ENCODE results near the gene CD248.
"Not testable (repeated sequence)": the region's sequence is repeated elsewhere in the genome, so short reads cannot be mapped to it uniquely, and the experiment has no call there.

CD248 gene

DNA sequence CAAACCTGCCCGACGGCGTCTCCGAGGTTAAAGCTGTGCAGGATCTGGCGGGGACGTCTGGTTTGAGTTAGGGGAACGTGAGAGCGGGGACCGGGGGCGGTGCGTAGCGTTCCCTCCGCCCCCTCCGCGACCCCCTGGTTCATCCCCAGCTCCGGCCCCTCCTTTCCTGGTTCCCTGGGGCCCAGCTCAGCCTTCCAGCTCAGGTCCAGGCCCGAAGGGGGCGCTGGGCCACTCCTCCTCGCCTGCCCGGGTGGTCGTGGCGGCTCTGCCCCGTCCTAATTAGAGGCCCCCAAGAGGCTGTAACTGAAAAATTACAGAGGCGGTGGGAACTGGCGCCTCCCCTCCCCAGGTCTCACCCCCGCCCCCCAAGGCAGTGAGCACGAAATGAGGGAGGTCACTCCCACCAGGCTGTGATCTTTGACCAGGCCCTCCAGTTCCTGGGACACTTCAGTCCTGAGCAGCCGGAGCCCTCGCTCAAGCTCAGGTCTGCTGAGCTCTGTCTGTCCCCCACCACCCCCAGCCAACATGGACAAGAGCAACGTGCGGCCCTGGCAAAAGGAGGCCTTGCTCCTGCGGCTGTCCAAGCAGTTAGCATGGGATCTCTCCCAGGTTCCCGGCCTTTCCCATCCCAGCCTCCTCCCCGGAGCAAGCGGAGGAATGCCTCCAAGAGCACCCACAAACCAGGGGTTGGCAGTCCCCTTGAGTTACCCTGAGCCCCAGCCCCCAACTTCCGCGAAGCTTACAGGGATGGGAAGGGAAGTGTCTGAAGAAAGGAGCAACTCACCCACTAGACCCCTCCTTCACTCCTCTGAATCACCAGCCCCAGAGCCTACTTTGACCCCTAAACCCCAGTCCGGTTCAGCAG lies 3.3 kb downstream of the CD248 start:
- peak; percentile 87 for DNase-seq

DNA sequence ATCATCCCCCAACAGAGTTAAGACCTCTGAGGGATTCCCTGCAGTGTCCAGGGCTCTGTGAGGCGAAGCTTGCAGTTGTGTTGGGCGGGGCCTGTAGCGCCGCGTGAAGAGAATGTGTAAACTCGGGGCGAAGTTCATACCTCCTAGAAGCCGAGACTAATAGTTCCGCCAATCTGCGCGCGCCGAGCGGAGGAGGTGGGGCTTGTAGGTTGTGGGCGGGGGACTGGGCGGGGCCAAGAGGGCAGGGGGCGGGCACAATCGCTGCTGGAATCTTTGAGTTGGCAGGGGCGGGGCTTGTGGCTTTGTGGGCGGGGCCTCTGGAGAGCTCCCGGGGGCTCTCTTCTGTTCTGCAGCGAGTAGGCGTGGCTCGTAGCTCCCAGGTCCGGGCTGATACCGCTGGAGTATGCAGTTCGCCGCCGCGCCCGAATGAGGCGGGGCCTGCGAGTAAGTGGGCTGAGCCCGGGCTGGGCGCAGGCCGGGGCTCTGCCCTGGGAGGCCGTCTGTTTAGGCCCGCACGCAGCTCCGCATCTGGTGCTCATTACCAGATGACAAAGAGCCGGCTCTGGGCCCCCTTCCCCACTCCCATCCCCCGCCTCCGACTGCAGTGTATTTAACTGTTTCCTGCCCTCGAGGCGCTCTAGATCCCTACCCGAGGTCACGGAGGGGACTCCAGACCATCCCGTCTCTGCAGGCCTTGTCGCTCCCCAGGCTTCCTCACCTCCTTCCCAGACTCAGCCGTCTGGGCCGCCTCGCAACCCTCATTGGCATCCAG lies 4.1 kb downstream of the CD248 start:
- peak; percentile 99 for DNase-seq

DNA sequence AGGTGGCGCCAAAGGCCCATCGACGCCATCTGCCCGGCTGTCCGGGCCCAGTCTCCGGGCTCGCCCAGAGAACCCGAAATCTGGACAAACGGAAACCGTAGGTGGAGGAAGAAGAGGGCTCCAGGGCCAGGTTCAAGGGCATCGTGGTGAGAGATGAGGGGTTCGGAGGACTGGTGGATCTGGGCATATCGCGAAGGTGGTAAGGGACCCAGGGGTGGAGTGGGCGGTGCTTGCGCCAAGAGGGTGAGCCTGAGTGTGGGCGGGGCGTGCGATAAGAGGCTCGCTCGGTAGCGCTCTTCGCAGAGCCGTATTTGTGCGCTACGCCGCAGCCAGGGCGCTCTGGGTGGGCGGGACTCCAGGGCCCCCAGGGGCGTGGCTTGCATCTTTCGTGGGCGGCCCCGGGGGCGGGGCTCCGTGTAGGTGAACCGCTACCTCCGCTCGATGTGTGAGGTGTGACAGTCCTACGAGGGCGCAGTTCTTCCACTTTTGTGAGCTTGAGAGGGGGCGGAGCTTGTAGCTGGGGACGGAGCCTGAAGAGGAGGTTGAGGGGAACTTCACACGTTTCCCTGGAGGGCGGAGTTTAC lies 4.8 kb downstream of the CD248 start:
- DNase-seq = peak; percentile 93

DNA sequence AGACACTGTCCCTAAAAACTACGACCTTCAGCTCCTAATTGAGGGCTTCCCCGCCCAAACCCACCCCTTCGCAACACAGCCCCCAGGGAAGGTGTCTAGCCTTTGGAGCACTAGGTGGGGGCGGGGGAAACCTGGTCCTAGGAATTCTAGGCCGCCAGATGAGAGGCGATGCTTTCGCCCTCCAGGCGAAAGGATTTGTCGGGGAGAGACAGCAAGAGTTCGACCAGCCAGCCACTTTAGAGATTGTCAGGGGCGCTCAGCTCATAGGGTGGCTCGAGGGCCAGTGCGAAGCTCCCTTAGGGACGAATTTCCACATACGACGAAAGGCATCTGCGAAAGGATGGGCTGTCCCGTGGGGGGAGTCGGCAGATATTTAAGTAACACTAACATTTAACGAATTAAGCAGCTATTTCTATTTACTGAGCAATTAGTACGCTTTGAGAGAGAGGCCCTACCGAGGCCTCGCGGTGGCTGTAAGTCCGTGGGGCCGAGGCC lies 5.3 kb downstream of the CD248 start:
- no peak for DNase-seq

DNA sequence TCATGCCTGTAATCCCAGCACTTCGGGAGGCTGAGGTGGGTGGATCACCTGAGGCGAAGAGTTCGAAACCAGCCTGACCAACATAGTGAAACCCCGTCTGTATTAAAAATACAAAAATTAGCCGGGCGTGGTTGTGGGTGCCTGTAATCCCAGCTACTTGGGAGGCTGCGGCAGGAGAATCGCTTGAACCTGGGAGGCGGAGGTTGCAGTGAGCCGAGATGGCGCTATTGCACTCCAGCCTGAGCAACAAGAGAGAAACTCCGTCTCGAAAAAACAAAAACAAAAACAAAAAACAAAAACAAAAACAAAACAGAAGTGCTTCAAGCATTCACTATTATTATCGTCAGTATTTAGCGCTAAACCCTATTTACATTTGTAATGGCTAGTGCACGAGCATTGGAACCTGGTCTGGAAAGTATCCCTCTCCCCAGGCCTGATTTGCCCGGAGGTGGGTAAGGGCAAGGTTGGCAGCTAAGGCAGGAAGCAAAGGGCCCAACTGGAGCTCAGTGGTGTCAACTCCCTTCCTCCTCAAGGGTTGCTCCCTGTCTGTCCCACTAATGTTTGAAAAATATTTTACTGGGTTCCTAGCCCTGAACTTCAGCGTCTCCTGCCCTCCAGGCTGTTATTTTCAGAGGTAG lies 5.9 kb downstream of the CD248 start:
- not testable (repeated sequence) for DNase-seq

DNA sequence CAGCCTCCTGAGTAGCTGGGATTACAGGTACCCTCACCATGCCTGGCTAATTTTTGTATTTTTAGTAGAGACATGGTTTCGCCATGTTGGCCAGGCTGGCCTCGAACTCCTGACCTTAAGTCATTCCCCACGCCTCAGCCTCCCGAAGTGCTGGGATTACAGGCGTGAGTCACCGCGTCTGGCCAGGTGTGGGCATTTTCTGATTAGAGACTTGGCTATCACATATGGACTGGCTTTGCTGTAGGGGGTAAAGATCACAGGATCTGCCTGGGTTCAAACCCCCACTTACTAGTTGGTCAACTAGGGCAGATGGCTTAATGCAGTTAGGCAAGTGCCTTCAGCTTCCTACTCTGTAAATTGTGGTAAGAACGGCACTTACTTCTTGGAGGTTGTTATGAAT lies 6.5 kb downstream of the CD248 start:
- no peak for DNase-seq

DNA sequence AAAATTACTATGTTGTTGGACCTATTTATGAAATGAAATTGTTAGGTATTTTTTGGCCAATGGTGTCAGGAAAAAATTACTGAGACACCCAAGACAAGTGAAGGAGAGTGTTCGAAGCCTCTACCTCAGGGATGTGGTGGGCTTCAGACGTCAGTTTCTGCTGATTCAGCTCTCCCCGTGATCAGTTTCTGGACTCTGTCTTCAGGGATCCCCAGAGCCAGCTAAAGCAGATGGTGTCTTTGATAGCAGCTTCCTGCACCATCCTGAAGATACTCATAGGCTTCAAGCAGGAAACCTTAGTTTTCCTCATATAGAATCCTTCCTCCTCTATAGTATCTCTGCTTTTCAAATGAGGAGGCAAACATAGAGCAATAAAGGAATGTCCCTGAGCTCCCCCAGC lies 7.4 kb downstream of the CD248 start:
- DNase-seq = no peak

DNA sequence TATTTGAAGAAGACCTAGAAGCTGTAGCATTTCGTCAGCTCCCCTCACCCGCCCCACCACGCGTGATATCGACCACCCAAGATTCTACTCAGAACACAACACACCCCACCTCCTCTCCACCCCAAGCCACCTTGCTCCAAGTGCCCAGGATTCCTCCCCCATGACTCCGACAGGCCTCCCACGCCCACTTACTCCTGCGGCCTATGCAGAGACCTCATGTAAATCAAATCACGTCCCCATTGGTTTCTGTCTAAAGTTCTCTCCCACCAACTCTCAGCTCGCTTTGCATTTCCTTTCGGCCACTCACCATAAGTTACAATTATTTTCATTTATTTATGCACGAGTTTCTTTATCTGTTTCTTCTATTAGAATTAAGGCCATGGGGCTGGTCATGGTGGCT lies 14.2 kb downstream of the CD248 start:
- no peak for DNase-seq

GRCh38 chr11:66299186-66299585 lies 17.7 kb downstream of the CD248 start:
- no peak for DNase-seq

GRCh38 chr11:66297610-66298009 lies 19.2 kb downstream of the CD248 start:
- DNase-seq = no peak

GRCh38 chr11:66294626-66295620 lies 21.9 kb downstream of the CD248 start:
- DNase-seq = no peak

DNA sequence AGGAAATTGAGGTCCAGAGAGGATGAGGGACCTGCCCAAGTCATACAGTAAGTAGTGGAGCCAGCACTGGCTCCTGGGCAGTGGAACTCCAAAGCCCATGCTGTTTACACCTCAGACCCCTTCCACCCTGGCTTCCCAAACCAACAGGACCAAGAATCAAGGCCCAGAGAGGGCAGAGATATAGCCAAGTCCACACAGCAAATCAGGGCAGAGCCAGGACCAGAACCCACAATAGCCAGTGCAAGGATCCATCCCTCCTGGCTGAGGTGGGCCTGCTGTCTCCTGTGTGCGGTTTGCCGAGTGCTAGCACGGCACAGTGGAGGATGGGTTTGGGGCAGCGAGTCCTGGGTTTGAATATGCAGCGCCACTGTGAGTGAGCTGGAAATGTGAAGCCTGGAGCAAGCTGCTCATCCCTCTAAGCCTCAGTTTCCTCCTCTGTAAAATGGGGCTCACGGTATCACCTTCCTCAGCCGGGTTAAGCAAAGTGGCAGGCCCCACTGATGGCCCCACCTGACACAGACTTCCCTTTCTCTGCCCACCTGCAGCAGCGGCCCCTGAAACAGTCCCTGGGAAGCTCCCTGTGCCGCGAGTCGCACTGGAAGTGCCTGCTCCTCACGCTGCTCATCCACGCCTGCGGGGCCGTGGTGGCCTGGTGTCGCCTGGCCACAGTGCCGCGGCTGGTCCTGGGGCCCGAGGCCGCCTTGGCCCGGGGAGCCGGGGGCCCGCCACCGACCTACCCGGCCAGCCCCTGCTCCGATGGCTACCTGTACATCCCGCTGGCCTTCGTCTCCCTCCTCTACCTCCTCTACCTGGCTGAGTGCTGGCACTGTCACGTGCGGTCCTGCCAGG lies 22.8 kb downstream of the CD248 start:
- DNase-seq = no peak

- no peak for DNase-seq
These were observed 23.5 kb downstream of the CD248 start for GRCh38 chr11:66293352-66293751.

- DNase-seq = no peak
These were observed 24.1 kb downstream of the CD248 start for GRCh38 chr11:66292543-66293332.

DNA sequence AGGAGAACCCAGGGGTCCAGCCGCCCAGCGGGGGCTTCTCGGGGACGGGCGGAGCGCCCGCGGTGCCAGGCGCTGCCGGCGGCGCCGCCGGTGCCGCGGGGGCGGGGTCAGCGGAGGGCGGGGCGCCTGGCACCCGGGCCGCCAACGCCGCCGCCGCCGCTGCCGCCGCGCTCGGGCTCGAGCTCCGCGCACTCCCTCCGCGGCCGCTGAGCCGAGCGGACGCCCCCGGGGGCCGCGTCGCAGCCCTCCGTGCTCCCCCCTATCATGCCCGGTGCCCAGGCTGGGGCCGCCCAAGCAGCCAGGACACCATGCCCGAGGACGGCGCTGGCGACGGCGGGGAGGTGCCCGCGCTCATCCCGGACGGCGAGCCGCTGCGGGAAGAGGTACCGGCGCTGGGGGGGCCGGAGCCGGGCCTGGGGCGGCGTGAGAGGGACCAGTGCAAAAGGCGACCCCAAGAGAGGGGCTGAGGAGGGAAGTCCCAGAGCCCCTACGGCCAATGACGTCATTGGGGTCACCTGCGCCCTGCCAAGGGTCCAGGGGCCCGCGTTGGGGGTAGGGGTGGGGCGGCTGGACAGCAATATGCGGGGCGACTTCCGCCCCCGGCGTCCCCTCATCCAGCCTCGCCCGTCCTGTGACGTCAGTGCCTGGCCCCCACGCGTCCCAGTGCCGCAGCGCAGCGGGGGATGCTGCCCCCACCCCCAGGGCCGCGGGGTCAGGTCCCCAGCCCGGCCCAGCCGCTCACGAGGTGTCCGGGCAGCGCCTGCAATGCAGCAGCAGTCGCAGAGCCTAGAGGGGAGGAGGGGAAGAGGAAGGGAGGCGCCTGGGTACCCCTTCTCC lies 24.9 kb downstream of the CD248 start, which contains the start of gene TMEM151A:
TSS of gene TMEM151A (plus strand) at position 189 of the 837 bp plus-strand sequence. CDS start at position 309, 120 bp downstream.
- DNase-seq = peak; percentile 25

- DNase-seq = no peak
These were observed 25.5 kb downstream of the CD248 start for GRCh38 chr11:66291303-66291705.

DNA sequence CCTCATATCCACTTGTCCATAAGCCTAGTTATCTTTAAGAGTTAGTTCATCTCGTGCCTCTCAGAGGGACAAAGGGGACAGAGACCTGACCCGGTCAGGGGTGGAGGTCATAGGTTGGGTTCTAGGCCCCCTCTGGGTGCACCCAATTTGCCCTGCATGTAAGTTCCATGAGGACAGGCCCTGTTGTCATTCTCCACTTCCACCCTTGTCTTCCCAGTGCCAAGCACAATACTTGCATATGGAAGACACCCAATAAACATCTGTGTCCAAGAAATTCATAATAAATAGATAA lies 26.6 kb downstream of the CD248 start:
- no peak for DNase-seq

GRCh38 chr11:66289548-66290329 lies 27.1 kb downstream of the CD248 start:
- DNase-seq = peak; percentile 91

Data from femur (tissue), 1 donor.